ENCODE measurements around the gene TESK2.
"Not testable (repeated sequence)": the region's sequence is repeated elsewhere in the genome, so short reads cannot be mapped to it uniquely, and the experiment has no call there.

Gene TESK2, protein sequence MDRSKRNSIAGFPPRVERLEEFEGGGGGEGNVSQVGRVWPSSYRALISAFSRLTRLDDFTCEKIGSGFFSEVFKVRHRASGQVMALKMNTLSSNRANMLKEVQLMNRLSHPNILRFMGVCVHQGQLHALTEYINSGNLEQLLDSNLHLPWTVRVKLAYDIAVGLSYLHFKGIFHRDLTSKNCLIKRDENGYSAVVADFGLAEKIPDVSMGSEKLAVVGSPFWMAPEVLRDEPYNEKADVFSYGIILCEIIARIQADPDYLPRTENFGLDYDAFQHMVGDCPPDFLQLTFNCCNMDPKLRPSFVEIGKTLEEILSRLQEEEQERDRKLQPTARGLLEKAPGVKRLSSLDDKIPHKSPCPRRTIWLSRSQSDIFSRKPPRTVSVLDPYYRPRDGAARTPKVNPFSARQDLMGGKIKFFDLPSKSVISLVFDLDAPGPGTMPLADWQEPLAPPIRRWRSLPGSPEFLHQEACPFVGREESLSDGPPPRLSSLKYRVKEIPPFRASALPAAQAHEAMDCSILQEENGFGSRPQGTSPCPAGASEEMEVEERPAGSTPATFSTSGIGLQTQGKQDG

DNA sequence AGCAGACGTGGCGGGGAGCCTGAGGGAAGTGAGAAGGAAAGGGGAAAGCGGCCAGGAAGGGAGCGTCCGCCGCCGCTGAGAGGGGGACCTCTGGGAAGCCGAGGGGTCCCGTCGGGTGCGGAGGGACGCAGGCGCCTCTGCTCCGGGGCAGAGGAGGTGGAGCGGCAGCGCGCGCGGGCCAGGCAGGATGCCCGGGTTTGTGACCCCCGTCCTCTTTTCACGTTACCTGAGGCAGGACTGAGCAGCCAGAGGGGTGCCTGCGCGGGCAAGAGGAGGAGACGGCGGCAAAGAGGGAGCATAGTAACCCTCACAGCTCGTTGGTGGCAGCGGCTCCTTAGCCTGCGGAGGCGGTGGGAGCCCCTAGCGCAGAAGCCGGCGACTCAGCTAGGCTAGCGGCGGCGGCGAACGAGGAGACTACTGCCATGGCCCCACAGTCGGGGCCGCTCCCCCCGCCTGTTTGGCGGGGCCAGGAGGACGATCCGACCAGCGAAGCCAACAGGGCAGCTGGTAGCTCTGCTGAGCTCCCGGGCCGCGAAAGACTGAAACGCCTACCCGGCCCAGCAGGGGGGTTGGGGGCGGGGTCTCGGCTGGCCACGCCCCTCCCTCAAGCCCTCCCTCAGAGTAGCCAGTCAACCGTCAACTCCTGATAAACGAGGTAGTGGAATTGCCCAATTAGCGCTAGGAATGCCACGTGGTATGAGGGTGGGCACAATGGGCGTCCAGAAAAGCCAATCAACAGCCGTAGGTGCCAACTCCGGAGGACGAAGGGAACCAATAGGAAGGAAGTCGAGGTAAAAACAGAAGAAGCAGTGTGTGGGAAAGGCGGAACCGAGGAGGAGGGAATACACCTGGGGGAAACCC is at the start of gene TESK2:
TESK2 (minus strand) TSS at position 538 of the 861 bp plus-strand sequence. CDS start 33,378 bp downstream, outside the sequence.
- Histone ChIP-seq H3K27ac (ENCODE audit: low read length) (peak within 1 kb of the TSS; percentile 58), H3K9ac (ENCODE audit: low read length in 2 of 2) (peak within 1 kb of the TSS; percentile 69 to 80), H3K36me3 (ENCODE audit: control insufficient read depth in 2 of 2, insufficient read depth in 2 of 2, low read length in 2 of 2) (peaks cover 0 to 2% of the 10 kb centered on the region in 2 donors)

DNA sequence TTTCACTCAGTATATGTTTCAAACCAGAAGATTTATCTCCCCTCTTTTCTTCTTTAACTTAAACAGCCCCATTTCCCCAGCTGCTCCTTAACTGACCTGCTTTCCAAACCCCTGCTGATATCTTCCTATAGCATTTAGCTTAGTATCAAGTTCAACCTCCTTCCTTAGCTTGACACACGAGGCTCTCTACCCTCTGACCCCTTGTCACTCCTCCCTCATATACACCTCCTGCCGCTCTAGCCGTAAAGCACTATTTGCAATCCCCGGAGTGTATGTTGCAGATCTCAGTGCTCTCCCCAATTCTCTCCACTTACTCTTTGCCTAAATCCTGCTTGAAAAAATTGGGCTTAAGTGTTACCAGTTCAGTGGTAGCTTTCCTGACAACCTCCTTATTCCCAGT is 45.9 kb upstream of the TESK2 start:
- H3K36me3 ChIP-seq (ENCODE audit: control insufficient read depth in 2 of 2, insufficient read depth in 2 of 2, low read length in 2 of 2) = no peaks in the 10 kb centered on the region
- no peaks in the 10 kb centered on the region for H3K4me1 ChIP-seq (ENCODE audit: control insufficient read depth, insufficient read depth, low read length)
- H3K9me3 ChIP-seq (ENCODE audit: control insufficient read depth in 2 of 2, low read length in 2 of 2) = no peaks in the 10 kb centered on the region
- H3K27me3 ChIP-seq (ENCODE audit: control insufficient read depth in 1 of 2, insufficient read depth in 2 of 2, low read length in 2 of 2) = no peaks in the 10 kb centered on the region
- H3K27ac ChIP-seq (ENCODE audit: low read length) = no peak overlapping the region
- H3K4me3 ChIP-seq (ENCODE audit: low read length in 2 of 2) = no peak overlapping the region
- H3K9ac ChIP-seq (ENCODE audit: low read length in 2 of 2) = no peak overlapping the region

More for the DNA sequence above, at the start of gene TESK2:
- H3K27me3 ChIP-seq (ENCODE audit: control insufficient read depth in 1 of 2, insufficient read depth in 2 of 2, low read length in 2 of 2) = no peaks in the 10 kb centered on the region
- no peaks in the 10 kb centered on the region for H3K9me3 ChIP-seq (ENCODE audit: control insufficient read depth in 2 of 2, low read length in 2 of 2)
- peak within 1 kb of the TSS; percentile 80 to 88 for H3K4me3 ChIP-seq (ENCODE audit: low read length in 2 of 2)
- H3K4me1 ChIP-seq (ENCODE audit: control insufficient read depth, insufficient read depth, low read length) = peaks cover 12% of the 10 kb centered on the region

DNA sequence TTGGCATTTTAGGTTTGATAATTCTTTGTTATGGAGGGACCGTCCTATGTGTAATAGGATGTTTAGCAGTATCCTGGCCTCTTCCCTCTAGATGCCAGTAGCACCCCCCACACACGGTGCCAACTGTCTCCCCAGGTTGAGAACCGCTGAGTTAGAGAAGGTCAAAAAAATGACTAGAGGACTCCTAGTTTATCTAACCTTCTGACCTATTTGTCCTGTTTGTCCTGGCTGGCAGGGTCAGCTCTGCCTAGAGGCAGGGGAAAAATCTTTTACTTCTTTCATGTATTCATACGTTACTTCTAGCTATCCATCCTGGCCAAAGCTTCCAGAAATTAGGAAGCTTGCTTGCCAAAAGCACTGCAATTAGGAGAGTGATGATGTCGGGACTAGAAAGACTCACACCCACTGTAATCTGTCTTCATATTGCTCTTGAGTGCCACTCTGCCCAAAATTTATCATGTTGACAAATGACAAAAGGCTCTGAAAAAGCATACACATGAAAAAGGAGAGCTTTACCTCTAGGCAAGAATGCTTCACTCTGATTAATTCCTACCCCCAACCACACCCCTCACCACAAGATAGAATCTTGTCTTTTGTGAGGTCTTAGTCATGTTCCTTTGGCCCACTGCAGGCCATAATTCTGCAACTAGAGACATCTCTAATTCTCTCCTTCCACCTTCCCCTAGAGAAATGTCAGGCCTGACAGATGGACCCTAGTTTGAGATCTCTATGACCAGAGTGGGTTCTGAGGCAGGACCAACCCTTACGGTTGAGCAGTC is 45.2 kb upstream of the TESK2 start:
- Histone ChIP-seq H3K27me3 (ENCODE audit: control insufficient read depth in 1 of 2, insufficient read depth in 2 of 2, low read length in 2 of 2) (no peaks in the 10 kb centered on the region), H3K9ac (ENCODE audit: low read length in 2 of 2) (no peak overlapping the region), H3K4me3 (ENCODE audit: low read length in 2 of 2) (no peak overlapping the region), H3K36me3 (ENCODE audit: control insufficient read depth in 2 of 2, insufficient read depth in 2 of 2, low read length in 2 of 2) (no peaks in the 10 kb centered on the region), H3K27ac (ENCODE audit: low read length) (no peak overlapping the region), H3K9me3 (ENCODE audit: control insufficient read depth in 2 of 2, low read length in 2 of 2) (no peaks in the 10 kb centered on the region), H3K4me1 (ENCODE audit: control insufficient read depth, insufficient read depth, low read length) (no peaks in the 10 kb centered on the region)

DNA sequence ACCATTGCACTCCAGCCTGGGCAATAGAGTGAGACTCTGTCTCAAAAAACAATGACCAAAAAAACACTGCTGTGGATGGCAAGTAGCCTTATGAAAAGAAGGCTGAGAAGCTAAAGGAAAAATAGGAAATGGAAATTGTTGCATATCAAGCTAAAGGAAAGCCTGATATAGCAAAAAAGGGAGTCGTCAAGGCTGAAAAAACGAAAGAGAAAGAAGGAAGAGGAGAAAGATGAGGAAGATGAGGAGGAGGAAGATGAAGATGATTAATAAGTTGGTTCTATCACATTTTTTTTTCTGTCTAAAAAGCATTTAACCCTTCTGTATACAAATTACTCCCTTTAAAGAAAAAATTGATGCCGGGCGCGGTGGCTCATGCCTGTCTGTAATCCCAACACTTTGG is 40.9 kb upstream of the TESK2 start:
- Histone ChIP-seq H3K9ac (ENCODE audit: low read length in 2 of 2) (no peak overlapping the region), H3K36me3 (ENCODE audit: control insufficient read depth in 2 of 2, insufficient read depth in 2 of 2, low read length in 2 of 2) (no peaks in the 10 kb centered on the region), H3K9me3 (ENCODE audit: control insufficient read depth in 2 of 2, low read length in 2 of 2) (no peaks in the 10 kb centered on the region), H3K4me3 (ENCODE audit: low read length in 2 of 2) (no peak overlapping the region), H3K27ac (ENCODE audit: low read length) (no peak overlapping the region), H3K4me1 (ENCODE audit: control insufficient read depth, insufficient read depth, low read length) (no peaks in the 10 kb centered on the region), H3K27me3 (ENCODE audit: control insufficient read depth in 1 of 2, insufficient read depth in 2 of 2, low read length in 2 of 2) (no peaks in the 10 kb centered on the region)

DNA sequence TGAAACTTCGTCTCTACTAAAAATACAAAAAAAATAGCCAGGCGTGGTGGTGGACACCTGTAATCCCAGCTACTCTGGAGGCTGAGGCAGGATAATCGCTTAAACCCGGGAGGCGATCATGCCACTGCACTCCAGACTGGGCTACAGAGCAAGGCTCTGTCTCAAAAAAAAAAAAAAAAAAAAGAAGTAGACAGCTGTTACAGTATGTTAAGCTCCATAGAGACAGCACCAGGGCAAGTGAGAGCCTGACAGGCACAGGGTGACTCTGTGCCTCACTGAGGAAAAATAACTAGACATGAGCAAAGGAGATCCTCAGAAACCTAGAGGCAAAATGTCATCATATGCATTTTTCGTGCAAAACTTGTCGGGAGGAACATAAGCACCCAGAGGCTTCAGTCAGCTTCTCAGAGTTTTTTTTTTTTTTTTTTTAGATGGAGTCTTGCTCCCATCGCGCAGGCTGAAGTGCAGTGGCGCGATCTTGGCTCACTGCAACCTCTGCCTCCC is 39.7 kb upstream of the TESK2 start:
- H3K9ac ChIP-seq (ENCODE audit: low read length in 2 of 2) = no peak overlapping the region
- no peaks in the 10 kb centered on the region for H3K4me1 ChIP-seq (ENCODE audit: control insufficient read depth, insufficient read depth, low read length)
- no peak overlapping the region for H3K27ac ChIP-seq (ENCODE audit: low read length)
- H3K9me3 ChIP-seq (ENCODE audit: control insufficient read depth in 2 of 2, low read length in 2 of 2) = no peaks in the 10 kb centered on the region
- no peak overlapping the region for H3K4me3 ChIP-seq (ENCODE audit: low read length in 2 of 2)
- H3K27me3 ChIP-seq (ENCODE audit: control insufficient read depth in 1 of 2, insufficient read depth in 2 of 2, low read length in 2 of 2) = no peaks in the 10 kb centered on the region
- no peaks in the 10 kb centered on the region for H3K36me3 ChIP-seq (ENCODE audit: control insufficient read depth in 2 of 2, insufficient read depth in 2 of 2, low read length in 2 of 2)

DNA sequence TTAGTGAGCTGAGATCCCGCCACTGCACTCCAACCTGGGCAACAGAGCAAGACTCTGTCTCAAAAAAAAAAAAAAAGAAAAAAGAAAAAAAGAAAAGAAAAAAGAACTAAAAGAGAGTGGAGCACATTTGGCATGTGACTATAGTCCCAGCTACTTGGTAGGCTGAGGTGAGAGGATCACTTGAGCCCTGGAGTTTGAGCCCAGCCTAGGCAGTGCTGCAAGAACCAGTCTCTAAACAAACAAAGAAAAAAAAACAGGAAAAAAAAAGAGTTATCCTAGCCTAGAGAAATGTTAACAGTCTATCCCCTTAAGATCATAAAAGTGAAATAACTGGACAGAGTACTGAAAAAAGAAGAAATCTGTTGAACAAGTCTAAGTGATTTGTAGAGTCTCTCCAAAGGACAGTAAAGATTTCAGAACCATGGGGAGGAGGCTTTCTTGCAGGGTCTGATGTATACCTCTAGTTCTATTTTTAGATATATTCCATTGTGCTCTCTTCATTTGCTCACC is 35.2 kb upstream of the TESK2 start:
- Histone ChIP-seq H3K36me3 (ENCODE audit: control insufficient read depth in 2 of 2, insufficient read depth in 2 of 2, low read length in 2 of 2) (no peaks in the 10 kb centered on the region), H3K27me3 (ENCODE audit: control insufficient read depth in 1 of 2, insufficient read depth in 2 of 2, low read length in 2 of 2) (no peaks in the 10 kb centered on the region), H3K9ac (ENCODE audit: low read length in 2 of 2) (no peak overlapping the region), H3K4me3 (ENCODE audit: low read length in 2 of 2) (no peak overlapping the region), H3K9me3 (ENCODE audit: control insufficient read depth in 2 of 2, low read length in 2 of 2) (no peaks in the 10 kb centered on the region), H3K4me1 (ENCODE audit: control insufficient read depth, insufficient read depth, low read length) (no peaks in the 10 kb centered on the region), H3K27ac (ENCODE audit: low read length) (no peak overlapping the region)

DNA sequence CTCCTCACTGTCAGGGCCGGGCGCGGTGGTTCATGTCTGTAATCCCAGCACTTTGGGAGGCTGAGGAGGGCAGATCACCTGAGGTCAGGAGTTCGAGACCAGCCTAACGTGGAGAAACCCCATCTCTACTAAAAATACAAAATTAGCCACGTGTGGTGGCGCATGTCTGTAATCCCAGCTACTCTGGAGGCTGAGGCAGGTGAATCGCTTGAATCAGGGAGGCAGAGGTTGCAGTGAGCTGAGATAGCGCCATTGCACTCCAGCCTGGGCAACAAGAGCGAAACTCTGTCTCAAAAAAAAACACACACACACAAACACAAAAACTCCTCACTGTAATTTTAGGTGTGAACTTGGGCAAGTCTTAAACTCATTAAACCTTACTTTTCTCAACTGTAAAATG is 33.0 kb upstream of the TESK2 start:
- H3K36me3 ChIP-seq (ENCODE audit: control insufficient read depth in 2 of 2, insufficient read depth in 2 of 2, low read length in 2 of 2); H3K9me3 ChIP-seq (ENCODE audit: control insufficient read depth in 2 of 2, low read length in 2 of 2); H3K9ac ChIP-seq (ENCODE audit: low read length in 2 of 2); H3K4me1 ChIP-seq (ENCODE audit: control insufficient read depth, insufficient read depth, low read length); H3K27ac ChIP-seq (ENCODE audit: low read length); H3K27me3 ChIP-seq (ENCODE audit: control insufficient read depth in 1 of 2, insufficient read depth in 2 of 2, low read length in 2 of 2); H3K4me3 ChIP-seq (ENCODE audit: low read length in 2 of 2): not testable (repeated sequence)

DNA sequence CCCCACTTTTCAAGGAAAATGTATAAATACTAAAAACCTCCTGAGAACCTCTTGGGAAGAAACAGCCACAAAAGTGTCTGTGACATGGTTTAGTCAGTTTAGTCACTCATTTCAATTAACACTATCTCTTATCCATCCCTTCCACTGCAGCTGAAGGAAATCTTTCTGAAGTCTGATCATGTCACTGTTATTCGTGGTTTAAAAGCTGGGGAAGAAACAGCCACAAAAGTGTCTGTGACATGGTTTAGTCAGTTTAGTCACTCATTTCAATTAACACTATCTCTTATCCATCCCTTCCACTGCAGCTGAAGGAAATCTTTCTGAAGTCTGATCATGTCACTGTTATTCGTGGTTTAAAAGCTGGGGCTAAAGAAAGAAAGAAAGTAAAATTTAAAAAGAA is 32.6 kb upstream of the TESK2 start:
- not testable (repeated sequence) for H3K27ac ChIP-seq (ENCODE audit: low read length); H3K9ac ChIP-seq (ENCODE audit: low read length in 2 of 2); H3K27me3 ChIP-seq (ENCODE audit: control insufficient read depth in 1 of 2, insufficient read depth in 2 of 2, low read length in 2 of 2); H3K4me3 ChIP-seq (ENCODE audit: low read length in 2 of 2); H3K4me1 ChIP-seq (ENCODE audit: control insufficient read depth, insufficient read depth, low read length); H3K36me3 ChIP-seq (ENCODE audit: control insufficient read depth in 2 of 2, insufficient read depth in 2 of 2, low read length in 2 of 2); H3K9me3 ChIP-seq (ENCODE audit: control insufficient read depth in 2 of 2, low read length in 2 of 2)

DNA sequence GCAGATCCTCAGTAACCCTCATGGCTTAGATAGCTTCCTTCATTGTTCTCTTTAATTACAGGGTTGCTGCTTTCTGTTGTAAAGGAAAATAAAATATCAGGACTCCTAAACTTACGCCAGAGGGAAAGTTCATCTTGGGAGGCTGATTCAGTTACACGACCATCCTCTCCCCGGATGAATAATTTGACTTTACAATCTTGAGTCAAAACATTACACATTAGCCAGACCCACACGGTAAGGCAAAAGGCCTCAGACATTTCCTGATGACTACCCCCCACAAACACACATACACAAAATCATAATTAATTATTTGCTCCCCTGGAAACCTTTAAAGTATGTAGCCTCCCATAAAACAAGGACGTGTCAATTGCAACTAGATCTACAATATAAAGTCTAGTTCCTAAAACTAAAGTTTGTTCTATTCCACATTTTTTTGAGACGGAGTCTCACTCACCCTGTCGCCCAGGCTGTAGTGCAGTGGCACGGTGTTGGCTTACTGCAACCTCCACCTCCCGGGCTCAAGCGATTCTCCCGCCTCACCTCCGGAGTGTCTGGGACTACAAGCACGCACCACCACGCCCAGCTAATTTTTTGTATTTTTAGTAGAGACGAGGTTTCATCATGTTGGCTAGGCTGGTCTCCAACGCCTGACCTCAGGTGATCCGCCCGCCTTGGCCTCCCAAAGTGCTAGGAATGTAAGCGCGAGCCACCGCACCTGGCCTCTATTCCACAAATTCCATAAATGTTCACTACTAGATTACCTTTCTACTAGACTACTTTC is 31.6 kb upstream of the TESK2 start:
- peaks cover 0 to 4% of the 10 kb centered on the region in 2 donors for H3K36me3 ChIP-seq (ENCODE audit: control insufficient read depth in 2 of 2, insufficient read depth in 2 of 2, low read length in 2 of 2)
- peak overlapping the region; percentile 81 to 98 for H3K4me3 ChIP-seq (ENCODE audit: low read length in 2 of 2)
- H3K4me1 ChIP-seq (ENCODE audit: control insufficient read depth, insufficient read depth, low read length) = peaks cover 9% of the 10 kb centered on the region
- H3K9ac ChIP-seq (ENCODE audit: low read length in 2 of 2) = peak overlapping the region; percentile 88 to 96
- no peaks in the 10 kb centered on the region for H3K27me3 ChIP-seq (ENCODE audit: control insufficient read depth in 1 of 2, insufficient read depth in 2 of 2, low read length in 2 of 2)
- H3K27ac ChIP-seq (ENCODE audit: low read length) = peak overlapping the region; percentile 97
- no peaks in the 10 kb centered on the region for H3K9me3 ChIP-seq (ENCODE audit: control insufficient read depth in 2 of 2, low read length in 2 of 2)

Measured in stomach smooth muscle (tissue), 2 donors.